Uterus (tissue), 2 donors: ENCODE measurements around the gene PTPN18.

Experiments used
- POLR2A ChIP-seq, 2 donors: fragments of 450-650 bp; IDR thresholded peaks; one replicate each; pipeline ENCODE4 v1.6.1; 2016; ENCODE audit warnings: antibody characterized with exemption in 2 of 2, mild to moderate bottlenecking in 1 of 2, moderate library complexity in 1 of 2
- TF ChIP-seq, protein P1 (sequence below), 4 experiments: fragments of 200-600 bp in 2 of 4; fragments of 450-650 bp in 2 of 4; sonication (generic) in 2 of 4; IDR thresholded peaks; one replicate each; pipeline ENCODE4 v1.5.1; 2016 to 2019; ENCODE audit warnings: antibody characterized with exemption in 4 of 4, mild to moderate bottlenecking in 2 of 4, moderate library complexity in 1 of 4

DNA sequence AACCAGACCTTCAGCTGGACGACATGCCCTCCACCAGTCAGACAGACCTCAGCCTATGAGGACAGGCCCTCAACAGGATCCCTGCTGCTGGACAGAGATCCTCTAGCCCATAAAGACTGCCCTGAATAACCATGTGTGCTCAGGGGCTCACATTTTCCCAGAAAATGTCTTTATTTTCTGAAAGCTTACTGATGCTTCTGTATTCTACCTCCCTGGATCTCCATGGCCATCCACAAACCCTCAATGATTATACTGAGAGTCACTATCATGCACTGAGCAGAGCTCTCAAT lies 1.8 kb upstream of the PTPN18 start:
- no peak for TF ChIP-seq POLR2A (IDR thresholded peaks at IDR 0.05)
- TF ChIP-seq, protein P1, sequence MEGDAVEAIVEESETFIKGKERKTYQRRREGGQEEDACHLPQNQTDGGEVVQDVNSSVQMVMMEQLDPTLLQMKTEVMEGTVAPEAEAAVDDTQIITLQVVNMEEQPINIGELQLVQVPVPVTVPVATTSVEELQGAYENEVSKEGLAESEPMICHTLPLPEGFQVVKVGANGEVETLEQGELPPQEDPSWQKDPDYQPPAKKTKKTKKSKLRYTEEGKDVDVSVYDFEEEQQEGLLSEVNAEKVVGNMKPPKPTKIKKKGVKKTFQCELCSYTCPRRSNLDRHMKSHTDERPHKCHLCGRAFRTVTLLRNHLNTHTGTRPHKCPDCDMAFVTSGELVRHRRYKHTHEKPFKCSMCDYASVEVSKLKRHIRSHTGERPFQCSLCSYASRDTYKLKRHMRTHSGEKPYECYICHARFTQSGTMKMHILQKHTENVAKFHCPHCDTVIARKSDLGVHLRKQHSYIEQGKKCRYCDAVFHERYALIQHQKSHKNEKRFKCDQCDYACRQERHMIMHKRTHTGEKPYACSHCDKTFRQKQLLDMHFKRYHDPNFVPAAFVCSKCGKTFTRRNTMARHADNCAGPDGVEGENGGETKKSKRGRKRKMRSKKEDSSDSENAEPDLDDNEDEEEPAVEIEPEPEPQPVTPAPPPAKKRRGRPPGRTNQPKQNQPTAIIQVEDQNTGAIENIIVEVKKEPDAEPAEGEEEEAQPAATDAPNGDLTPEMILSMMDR (IDR thresholded peaks at IDR 0.05): no peak
